Measurements from ENCODE around the gene CD44.

- TF ChIP-seq EP300 (IDR thresholded peaks at IDR 0.05) (no peak), POLR2A (IDR thresholded peaks at IDR 0.05; ENCODE audit: low read length) (no peak), EHMT2 (IDR thresholded peaks at IDR 0.05; ENCODE audit: low read depth) (no peak), NPAS2 (CRISPR knock-in tag; IDR thresholded peaks at IDR 0.05; ENCODE audit: borderline replicate concordance) (no peak), CHD2 (IDR thresholded peaks at IDR 0.05; ENCODE audit: low read length, partially characterized antibody) (no peak), MYC (IDR thresholded peaks at IDR 0.05; ENCODE audit: borderline replicate concordance, low read length) (no peak), FOSL2 (IDR thresholded peaks at IDR 0.05) (no peak), FOSL2 (CRISPR knock-in tag; IDR thresholded peaks at IDR 0.05) (no peak)
- TF ChIP-seq, protein P1, sequence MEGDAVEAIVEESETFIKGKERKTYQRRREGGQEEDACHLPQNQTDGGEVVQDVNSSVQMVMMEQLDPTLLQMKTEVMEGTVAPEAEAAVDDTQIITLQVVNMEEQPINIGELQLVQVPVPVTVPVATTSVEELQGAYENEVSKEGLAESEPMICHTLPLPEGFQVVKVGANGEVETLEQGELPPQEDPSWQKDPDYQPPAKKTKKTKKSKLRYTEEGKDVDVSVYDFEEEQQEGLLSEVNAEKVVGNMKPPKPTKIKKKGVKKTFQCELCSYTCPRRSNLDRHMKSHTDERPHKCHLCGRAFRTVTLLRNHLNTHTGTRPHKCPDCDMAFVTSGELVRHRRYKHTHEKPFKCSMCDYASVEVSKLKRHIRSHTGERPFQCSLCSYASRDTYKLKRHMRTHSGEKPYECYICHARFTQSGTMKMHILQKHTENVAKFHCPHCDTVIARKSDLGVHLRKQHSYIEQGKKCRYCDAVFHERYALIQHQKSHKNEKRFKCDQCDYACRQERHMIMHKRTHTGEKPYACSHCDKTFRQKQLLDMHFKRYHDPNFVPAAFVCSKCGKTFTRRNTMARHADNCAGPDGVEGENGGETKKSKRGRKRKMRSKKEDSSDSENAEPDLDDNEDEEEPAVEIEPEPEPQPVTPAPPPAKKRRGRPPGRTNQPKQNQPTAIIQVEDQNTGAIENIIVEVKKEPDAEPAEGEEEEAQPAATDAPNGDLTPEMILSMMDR (IDR thresholded peaks at IDR 0.05) = no peak
- TF ChIP-seq, protein P2, sequence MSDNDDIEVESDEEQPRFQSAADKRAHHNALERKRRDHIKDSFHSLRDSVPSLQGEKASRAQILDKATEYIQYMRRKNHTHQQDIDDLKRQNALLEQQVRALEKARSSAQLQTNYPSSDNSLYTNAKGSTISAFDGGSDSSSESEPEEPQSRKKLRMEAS (IDR thresholded peaks at IDR 0.05) = no peak
- TF ChIP-seq, protein P3, sequence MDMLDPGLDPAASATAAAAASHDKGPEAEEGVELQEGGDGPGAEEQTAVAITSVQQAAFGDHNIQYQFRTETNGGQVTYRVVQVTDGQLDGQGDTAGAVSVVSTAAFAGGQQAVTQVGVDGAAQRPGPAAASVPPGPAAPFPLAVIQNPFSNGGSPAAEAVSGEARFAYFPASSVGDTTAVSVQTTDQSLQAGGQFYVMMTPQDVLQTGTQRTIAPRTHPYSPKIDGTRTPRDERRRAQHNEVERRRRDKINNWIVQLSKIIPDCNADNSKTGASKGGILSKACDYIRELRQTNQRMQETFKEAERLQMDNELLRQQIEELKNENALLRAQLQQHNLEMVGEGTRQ (IDR thresholded peaks at IDR 0.05) = no peak
Measured at GRCh38 chr11:35122308-35122707, 16.7 kb upstream of the CD44 start.

Data from A549 (cell line).